Spleen (tissue), 7 donors: Measurements from ENCODE around the gene FNTB.

Source experiments
- POLR2A ChIP-seq, 3 donors: fragments of 450-650 bp; IDR thresholded peaks; one replicate each; pipeline ENCODE4 v1.5.1; 2017; ENCODE audit warnings: antibody characterized with exemption in 3 of 3, mild to moderate bottlenecking in 1 of 3
- POLR2AphosphoS5 ChIP-seq, 3 donors: sonication (generic); formaldehyde crosslinking; IDR thresholded peaks; one replicate each; pipeline ENCODE4 v1.5.1; 2017; ENCODE audit warnings: antibody characterized with exemption in 3 of 3
- TF ChIP-seq, protein P1 (sequence below), 11 experiments: fragments of 200-600 bp in 7 of 11; fragments of 450-650 bp in 4 of 11; sonication (generic) in 4 of 11; IDR thresholded peaks in 8 of 11; conservative IDR thresholded peaks in 3 of 11; 1 replicate in 7 of 11; 2 replicates in 4 of 11; pipeline versions ENCODE4 v1.4.0 to v1.8.0; 2016 to 2021; ENCODE audit warnings: antibody characterized with exemption in 11 of 11, inconsistent platforms in 4 of 11, mild to moderate bottlenecking in 1 of 11
- donor health status: DM: no; HTN: no; CAD: no; lungs with moderate emphysema.
- donor health status: DM: no; HTN: no; CAD: no.
- donor health status: DM: no; HTN: no; CAD: no.

DNA sequence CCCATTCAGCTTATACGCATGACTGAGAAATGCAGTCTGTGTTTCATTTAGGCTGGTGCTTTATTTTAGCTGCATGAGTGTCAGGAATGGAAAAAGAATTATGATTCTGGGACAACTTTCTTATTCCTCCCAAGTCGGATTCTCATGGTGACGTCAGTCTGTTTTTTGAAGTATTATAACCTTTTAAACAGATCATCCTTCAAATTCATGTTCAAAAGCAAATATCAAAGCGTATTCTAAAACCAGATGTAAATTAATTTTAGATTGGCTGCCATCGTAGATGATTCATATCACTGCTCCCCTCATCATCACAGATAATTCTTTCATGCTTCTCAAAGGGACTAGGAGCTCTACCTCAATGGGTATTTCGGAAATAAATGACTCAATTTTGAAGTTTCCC, 15.0 kb downstream of the FNTB start:
- TF ChIP-seq, protein P1, sequence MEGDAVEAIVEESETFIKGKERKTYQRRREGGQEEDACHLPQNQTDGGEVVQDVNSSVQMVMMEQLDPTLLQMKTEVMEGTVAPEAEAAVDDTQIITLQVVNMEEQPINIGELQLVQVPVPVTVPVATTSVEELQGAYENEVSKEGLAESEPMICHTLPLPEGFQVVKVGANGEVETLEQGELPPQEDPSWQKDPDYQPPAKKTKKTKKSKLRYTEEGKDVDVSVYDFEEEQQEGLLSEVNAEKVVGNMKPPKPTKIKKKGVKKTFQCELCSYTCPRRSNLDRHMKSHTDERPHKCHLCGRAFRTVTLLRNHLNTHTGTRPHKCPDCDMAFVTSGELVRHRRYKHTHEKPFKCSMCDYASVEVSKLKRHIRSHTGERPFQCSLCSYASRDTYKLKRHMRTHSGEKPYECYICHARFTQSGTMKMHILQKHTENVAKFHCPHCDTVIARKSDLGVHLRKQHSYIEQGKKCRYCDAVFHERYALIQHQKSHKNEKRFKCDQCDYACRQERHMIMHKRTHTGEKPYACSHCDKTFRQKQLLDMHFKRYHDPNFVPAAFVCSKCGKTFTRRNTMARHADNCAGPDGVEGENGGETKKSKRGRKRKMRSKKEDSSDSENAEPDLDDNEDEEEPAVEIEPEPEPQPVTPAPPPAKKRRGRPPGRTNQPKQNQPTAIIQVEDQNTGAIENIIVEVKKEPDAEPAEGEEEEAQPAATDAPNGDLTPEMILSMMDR (IDR thresholded peaks at IDR 0.05 in 8 of 11, conservative IDR thresholded peaks at IDR 0.05 in 3 of 11), result no peak
- TF ChIP-seq POLR2AphosphoS5 (IDR thresholded peaks at IDR 0.05), result no peak
- TF ChIP-seq POLR2A (IDR thresholded peaks at IDR 0.05), result no peak
